NAMALWA (cell line): ENCODE measurements around the gene NEK5.

ENCODE experiments used
- DNase-seq: peaks from one replicate; pipeline ENCODE4 v3.0.0-alpha.2; 2015; ENCODE audit warnings: low spot score

Gene NEK5

DNA sequence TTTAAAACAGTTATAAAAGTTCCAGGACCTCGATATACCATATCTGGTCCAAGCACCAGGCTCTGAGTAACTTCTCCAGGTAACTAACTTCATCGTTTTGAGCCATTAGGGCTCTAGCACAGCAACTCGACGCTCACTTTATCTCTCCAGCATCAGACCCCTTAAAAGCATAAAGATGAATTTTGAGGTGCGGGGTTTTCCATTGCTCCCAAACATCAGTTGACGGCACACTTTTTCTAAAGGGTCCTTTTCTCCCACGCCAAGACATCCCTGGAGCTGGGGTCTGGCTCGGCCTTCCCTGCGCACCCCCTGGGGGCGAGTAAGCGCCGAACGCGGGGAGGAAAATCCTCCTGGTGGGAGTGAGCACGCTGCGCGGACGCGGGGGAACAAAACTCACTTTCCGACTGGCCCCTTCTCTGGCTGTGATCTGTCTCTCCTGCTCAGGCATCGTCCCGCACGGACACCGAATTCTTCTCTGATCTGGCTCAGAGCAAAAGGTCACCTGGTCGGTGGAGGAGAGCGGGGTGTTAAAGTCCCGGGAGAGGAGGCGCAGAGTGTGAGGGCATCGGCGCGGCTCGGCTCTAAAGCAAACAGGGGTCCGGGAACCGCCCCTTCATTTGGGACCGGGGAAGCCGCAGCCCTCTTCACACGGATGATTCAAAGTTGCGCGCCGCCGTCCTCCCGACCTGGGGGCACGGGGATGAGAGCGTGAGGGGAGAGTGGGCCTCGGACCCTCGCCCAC is 117.8 kb downstream of the NEK5 start, which contains the start of gene ATP7B:
Gene ATP7B (minus strand): TSS at position 561 of the 742 bp plus-strand sequence. CDS start 113 bp downstream, at position 448.
- no peak for DNase-seq

- no peak for DNase-seq
Measured at GRCh38 chr13:52009946-52010345, 118.9 kb downstream of the NEK5 start.

DNA sequence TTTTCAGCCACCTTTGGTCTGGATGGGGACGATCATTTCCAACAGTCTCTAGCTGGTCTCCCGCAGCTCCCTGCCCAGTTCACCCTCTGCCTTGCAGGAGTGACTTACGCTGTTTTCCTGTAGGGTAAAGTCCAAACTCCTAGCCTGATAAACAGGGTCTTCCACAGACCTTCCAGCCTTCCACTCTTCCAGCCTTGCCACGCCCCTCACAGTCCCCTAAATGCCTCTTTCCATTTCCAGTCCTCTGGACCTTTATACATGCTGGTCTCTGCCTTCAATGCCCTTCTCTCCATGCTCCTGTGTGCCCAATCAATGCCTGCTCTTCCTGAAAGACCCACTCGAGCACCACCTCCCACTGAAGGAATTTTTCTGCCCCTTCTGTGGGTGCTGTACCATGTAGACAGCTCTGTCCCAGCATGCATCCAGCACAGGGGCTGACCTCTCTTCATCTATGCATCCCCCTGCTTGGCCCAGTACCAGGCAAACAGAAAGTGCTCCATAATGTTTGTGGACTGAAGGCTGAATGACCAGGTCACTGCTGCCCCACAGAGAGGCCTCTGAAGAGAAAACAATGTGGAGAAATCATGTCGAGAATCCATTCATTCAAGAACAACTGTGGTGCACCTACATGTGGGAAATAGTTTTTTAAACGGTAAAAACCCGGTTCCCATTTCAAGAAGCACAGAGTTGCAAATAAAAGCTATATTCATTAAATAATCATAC is 122.2 kb downstream of the NEK5 start:
- no peak for DNase-seq

DNA sequence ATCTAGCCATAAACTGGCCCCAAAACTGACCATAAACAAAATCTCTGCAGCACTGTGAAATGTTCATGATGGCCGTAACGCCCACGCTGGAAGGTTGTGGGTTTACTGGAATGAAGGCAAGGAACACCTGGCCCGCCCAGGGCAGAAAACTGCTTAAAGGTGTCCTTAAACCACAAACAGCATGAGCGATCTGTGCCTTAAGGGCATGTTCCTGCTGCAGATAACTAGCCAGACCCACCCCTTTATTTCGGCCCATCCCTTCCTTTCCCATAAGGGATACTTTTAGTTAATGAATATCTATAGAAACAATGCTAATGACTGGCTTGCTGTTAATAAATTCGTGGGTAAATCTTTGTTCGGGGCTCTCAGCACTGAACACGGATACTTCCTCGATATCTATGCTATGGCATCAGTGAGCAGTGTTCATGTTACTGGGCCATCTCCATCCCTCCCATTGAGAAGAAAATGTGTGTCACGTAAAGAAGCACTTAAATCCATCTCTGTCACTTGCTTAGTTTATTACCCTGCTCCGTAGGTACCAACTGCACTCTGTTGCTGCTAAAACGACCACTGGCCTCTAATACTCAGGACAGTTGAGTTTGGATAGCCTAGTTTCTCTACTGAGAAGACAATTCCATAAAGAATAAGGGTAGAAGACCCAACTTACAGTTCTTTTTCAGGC is 122.9 kb downstream of the NEK5 start:
- no peak for DNase-seq

GRCh38 chr13:52004511-52005170 is 124.2 kb downstream of the NEK5 start:
- no peak for DNase-seq

DNA sequence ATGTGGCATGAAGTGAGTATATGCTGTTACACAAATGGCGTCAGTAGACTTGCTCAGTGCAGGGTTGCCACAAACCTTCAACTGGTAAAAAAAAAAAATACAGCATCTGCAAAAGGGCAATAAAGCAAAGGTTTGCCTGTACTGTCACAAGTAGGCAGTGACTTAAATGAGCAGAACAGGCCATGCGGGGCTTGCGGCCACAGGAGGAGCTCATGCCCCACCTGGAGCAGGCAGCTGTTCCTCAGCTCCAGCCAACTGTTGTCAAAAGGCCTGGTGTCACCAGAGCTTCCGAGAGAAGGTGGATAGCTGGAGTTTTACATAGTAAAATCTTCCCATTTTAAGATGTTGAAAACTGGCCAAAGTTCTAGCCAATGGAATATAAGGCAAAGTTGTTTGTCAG is 125.3 kb downstream of the NEK5 start:
- no peak for DNase-seq

- no peak for DNase-seq
Measured at GRCh38 chr13:52002361-52002760, 126.5 kb downstream of the NEK5 start.

DNA sequence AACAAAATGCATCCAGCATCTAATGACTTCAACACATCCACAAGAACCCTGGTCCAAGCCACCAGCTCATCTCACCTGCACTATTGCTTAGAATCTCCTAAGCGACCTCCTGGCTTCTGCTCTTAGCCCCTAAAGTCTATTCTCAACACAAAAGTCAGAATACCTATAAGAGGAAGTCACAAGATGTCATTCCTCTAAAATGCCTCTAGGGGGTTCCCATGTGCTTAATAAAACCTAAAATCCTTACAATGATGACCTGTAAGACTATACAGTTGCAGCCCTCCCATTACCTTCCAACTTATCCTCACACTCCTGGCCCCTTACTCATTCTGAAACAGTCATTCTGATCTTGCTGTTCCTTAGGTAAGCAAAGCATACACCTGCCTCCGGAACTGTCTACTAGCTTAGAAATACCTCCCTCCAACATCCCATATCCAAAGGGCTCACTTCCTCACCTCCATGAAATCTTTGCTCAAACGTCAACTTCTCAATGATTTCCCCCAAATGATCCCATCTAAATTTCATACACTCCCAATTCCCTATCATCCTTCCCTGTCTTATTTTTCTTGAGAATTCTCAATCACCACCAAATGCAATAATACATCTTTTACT is 127.6 kb downstream of the NEK5 start:
- peak; percentile 67 for DNase-seq

DNA sequence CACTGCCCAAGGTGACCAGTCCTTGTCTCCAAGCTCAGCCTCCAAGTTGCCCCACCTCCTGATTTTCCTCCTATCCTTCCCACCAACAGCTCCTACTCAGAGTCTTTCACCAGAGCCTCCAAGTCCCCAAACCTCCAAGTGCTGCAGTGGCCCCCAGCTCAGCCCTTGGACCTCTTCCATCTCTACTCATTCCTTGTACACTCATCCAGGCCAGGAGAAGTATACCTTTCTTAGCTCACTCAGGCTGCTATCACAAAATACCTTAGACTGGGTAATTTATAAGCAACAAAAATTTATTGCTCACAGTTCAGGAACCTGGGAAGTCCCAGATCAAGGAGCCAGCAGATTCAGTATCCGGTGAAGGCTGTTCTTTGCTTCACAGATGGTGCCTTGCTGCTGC is 129.0 kb downstream of the NEK5 start:
- DNase-seq: no peak

- DNase-seq: no peak
Measured at GRCh38 chr13:51999510-51999911, 129.4 kb downstream of the NEK5 start.

GRCh38 chr13:51998723-51999509 is 130.0 kb downstream of the NEK5 start:
- no peak for DNase-seq

- no peak for DNase-seq
Measured at GRCh38 chr13:51997641-51998330, 131.1 kb downstream of the NEK5 start.

- DNase-seq: no peak
Measured at GRCh38 chr13:51997186-51997585, 131.7 kb downstream of the NEK5 start.

GRCh38 chr13:51996641-51997040 is 132.2 kb downstream of the NEK5 start:
- no peak for DNase-seq

DNA sequence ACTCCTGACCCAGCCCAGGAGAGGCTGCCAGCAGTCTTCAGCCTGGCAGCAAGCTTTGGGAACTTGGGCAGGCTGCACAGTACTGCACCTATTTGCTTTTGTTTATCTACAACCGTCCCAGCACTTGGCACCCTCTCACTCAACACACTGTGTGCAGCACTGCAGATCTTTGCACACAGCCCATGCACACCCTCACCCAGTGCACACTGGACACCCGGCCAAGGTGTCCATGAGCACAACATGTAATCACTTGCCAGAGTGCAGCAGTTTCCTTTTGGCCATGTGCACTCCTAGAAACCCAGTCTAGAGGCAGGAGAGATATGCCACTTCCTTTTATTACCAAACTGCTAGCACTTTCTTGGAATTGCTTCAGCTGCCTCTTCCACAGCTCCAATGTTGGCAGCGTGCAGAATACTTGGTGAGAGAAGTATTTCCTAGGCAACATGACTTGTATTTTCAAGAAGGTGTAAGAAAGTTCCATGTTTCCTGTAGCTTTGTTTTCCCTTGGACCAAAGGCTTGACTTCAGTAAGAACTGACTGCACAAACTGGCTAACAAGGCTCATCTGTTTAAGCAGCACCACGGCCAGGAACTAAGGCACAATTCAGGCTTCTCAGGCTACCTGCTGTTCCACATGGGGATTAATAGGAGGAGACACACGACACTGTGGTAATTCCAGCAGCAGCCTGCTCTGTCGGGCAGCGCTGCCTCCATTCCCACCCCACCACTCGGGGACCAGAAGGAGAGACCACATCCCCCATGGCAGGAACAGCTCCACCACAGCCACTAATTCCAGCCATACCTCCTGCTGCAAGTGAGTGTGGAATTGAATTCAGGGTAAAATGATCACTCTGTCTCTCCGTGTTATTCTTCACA is 133.0 kb downstream of the NEK5 start:
- no peak for DNase-seq

DNA sequence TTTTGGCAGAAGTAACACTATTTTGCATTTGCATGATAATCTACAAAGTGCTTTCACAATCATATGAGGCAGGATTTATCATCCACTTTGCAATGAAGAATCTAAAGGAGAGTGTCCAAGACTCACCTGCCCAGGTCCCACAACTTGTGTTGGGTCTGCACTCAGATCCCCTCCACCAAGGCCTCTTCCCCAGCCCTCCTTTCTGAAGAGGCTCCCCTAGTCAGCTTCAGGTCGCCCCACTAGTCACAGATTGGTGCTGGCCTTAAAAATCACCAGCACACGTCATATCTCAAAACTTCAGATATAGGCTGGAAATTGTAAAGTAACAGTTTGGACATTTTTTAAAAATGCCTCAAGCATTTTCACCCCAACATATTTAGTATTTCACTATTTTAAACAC is 135.2 kb downstream of the NEK5 start:
- no peak for DNase-seq

DNA sequence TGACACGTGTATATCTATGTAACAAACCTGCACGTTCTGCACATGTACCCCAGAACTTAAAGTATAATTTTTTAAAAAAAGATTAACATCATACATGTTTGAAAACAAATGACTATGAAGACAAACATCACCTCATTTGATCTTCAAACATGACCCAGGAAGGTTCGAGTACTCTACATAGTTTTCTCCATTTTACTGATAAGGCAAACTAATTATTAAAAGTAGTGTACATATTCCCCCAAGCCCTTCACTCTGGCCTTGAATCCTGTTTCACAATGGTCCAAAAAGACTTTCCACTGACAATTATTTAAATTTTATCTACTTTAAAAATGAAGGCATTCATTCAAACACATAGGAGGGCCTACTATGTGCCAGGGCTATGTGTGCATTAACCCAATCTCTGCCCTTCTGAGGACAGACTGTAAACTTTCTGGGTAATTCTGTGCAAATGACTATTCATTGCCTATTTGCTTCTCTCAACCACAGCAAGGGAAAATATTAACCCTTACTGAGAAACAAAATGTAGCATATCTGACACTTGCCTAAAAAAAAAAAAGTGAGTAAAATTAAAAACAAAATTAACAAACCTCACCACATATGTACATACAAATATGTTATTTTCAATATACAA is 139.8 kb downstream of the NEK5 start:
- no peak for DNase-seq
